ENCODE data around the gene SRM. TPM values are rescaled to one million over a fixed set of nuclear protein-coding genes. Genes with fewer than 3 reads are reported as not detected.
"Not testable (repeated sequence)": the region's sequence is repeated elsewhere in the genome, so short reads cannot be mapped to it uniquely, and the experiment has no call there.

Gene SRM
- total and polyA plus RNA-seq, 8 donors = 51.8 to 266 (median 94.8) TPM

GRCh38 chr1:11041048-11041447, 18.8 kb downstream of the SRM start:
- no peak for FAIRE-seq
- no peak overlapping the region for H3K4me3 ChIP-seq
- intact Hi-C loops (cut with DNase I) = no loop called here

DNA sequence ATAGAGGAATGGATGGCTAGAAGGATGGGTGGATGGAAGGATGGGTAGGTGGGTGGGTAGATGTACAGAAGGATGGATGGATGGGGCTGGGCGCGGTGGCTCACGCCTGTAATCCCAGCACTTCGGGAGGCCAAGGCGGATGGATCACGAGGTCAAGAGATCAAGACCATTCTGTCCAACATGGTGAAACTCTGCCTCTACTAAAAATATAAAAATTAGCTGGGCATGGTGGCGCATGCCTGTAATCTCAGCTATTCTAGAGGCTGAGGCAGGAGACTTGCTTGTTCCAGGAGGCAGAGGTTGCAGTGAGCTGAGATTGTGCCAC, 19.8 kb downstream of the SRM start:
- H3K27ac ChIP-seq; DNase-seq; H3K9me3 ChIP-seq; H3K36me3 ChIP-seq; H3K27me3 ChIP-seq; H3K4me3 ChIP-seq; FAIRE-seq; intact Hi-C loops (cut with DNase I); H3K4me1 ChIP-seq; ATAC-seq: not testable (repeated sequence)
- 80 to 90% methylated on average over 7 of the region's 7 CpGs for WGBS, 2 donors

More at GRCh38 chr1:11041048-11041447, 18.8 kb downstream of the SRM start:
- TF ChIP-seq, protein P1, sequence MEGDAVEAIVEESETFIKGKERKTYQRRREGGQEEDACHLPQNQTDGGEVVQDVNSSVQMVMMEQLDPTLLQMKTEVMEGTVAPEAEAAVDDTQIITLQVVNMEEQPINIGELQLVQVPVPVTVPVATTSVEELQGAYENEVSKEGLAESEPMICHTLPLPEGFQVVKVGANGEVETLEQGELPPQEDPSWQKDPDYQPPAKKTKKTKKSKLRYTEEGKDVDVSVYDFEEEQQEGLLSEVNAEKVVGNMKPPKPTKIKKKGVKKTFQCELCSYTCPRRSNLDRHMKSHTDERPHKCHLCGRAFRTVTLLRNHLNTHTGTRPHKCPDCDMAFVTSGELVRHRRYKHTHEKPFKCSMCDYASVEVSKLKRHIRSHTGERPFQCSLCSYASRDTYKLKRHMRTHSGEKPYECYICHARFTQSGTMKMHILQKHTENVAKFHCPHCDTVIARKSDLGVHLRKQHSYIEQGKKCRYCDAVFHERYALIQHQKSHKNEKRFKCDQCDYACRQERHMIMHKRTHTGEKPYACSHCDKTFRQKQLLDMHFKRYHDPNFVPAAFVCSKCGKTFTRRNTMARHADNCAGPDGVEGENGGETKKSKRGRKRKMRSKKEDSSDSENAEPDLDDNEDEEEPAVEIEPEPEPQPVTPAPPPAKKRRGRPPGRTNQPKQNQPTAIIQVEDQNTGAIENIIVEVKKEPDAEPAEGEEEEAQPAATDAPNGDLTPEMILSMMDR (IDR thresholded peaks at IDR 0.05) = no peak
- H3K4me1 ChIP-seq = no peaks in the 10 kb centered on the region
- no peak overlapping the region for H3K27ac ChIP-seq
- no peaks in the 10 kb centered on the region for H3K9me3 ChIP-seq
- H3K27me3 ChIP-seq = no peaks in the 10 kb centered on the region
- no peak for DNase-seq
- H3K36me3 ChIP-seq = no peaks in the 10 kb centered on the region
- ATAC-seq = no peak

DNA sequence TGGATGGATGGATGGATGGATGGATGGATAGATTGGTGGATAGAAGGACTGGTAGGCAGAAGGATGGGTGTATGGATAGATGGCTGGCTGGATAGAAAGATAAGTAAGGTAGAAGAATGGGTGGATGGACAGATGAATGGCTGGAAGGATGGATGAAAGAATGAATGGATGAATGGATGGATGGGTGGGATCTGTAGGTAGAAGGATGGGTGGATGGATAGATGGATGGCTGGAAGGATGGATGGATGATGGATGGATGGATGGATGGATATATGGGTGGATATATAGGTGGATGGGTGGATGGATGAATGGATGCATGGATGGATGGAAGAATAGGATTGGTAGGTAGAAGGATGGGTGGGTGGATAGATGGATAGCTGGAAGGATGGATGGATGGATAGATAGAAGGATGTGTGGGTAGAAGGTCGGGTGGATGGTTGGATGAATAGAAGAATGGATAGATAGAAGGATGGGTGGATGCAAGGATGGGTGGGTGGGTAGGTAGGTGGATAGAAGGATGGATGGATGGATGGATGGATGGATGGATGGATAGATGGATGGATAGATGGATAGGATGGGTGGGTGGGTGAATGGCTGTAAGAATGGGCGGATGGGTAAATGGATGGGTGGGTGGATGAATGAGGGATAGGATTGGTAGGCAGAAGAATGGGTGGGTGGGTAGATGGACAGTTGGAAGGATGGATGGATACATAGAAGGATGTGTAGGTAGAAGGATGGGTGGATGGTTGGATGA, 20.3 kb downstream of the SRM start:
- H3K27ac ChIP-seq = no peak overlapping the region
- H3K4me3 ChIP-seq = no peak overlapping the region
- H3K9me3 ChIP-seq = no peaks in the 10 kb centered on the region
- no peaks in the 10 kb centered on the region for H3K4me1 ChIP-seq
- no peaks in the 10 kb centered on the region for H3K27me3 ChIP-seq
- DNase-seq = no peak
- no peak for ATAC-seq
- TF ChIP-seq, protein P1 (IDR thresholded peaks at IDR 0.05) = no peak
- intact Hi-C loops (cut with DNase I) = loop anchor here in 1 of 3 donors (10.0 kb wide), 1 partner anchor 605 kb away; no protein-coding TSS in a partner anchor
- no peaks in the 10 kb centered on the region for H3K36me3 ChIP-seq
- FAIRE-seq = no peak
- 41 to 56% methylated on average over 2 of the region's 2 CpGs for WGBS, 2 donors

- 0 to 1% methylated on average over 8 of the region's 8 CpGs for WGBS, 2 donors
- ATAC-seq = peak; percentile 93 to 100 (median 98)
- peak; percentile 86 for FAIRE-seq
Measured at GRCh38 chr1:11037740-11038182, 22.1 kb downstream of the SRM start.

GRCh38 chr1:11037019-11037739, 22.6 kb downstream of the SRM start:
- FAIRE-seq, H3K27me3 ChIP-seq, H3K4me3 ChIP-seq, H3K9me3 ChIP-seq, H3K27ac ChIP-seq, H3K36me3 ChIP-seq, H3K4me1 ChIP-seq, ATAC-seq: not testable (repeated sequence)
- peak in 1 of 6 donors; percentile 5 for DNase-seq
- intact Hi-C loops (cut with DNase I) = loop anchor here in 1 of 3 donors (10.0 kb wide), 1 partner anchor 608 kb away; no protein-coding TSS in a partner anchor
- WGBS, 2 donors = 45 to 52% methylated on average over 18 of the region's 18 CpGs

More at GRCh38 chr1:11037740-11038182, 22.1 kb downstream of the SRM start:
- no peak overlapping the region for H3K27ac ChIP-seq
- no peaks in the 10 kb centered on the region for H3K4me1 ChIP-seq
- intact Hi-C loops (cut with DNase I) = loop anchor here in 1 of 3 donors (10.0 kb wide), 1 partner anchor 607 kb away; no protein-coding TSS in a partner anchor
- TF ChIP-seq, protein P1 (IDR thresholded peaks at IDR 0.05) = peak; percentile 92 to 96 (median 94)
- peak; percentile 76 to 96 (median 90) for DNase-seq
- H3K36me3 ChIP-seq = no peaks in the 10 kb centered on the region
- H3K4me3 ChIP-seq = no peak overlapping the region
- no peaks in the 10 kb centered on the region for H3K9me3 ChIP-seq
- H3K27me3 ChIP-seq = no peaks in the 10 kb centered on the region
